C1 segment of cervical spinal cord (tissue), 14 donors: Measurements from ENCODE around the gene C3orf52.
A peak's percentile ranks its signal among the peaks of the same experiment; 100 is the strongest.

Source experiments
- DNase-seq, 14 donors: peaks; one replicate each; lab custom pipeline; 2025; lab: John Stamatoyannopoulos, UW

C3orf52 gene

DNA sequence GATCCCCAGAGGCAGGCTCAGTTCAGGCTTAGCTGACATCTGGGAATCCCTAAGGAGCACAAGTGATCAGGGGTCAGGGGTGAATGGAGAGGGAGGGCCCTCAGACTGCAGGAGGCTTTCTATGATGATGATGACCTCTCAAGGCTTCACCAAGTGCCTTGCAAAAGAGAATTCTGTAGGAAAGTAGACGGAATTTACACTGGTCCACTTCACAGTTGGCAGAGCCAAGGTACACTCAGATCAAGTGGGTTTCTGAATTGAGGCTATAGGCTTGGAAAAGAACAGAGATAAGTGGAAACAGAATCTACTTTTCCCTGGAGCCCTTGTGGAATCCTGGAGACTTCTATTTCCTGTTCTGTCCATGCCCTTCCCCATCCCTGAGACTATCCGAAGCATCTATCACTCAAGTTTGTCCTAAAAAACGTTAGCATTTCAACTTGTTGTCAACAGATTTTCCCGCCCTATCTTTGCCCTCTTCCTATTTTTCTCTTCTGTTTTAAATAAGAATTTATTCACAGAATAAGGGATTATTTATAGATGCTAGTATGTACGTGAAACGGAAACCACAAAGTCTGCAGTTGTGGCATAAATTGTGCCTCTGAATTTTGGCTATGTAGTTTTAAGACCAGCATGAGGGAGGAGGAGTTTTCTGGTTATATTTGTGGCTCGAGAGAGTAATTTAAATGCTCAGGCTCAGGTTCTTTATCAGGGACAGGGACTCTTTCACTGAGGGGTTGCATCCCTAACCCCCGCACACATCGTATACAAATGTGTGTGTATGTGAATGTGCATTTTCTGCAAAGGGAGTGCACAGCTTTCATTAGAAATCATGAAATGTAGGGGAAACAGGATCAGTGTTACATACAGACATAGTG lies 34.0 kb downstream of the C3orf52 start:
- no peak for DNase-seq

DNA sequence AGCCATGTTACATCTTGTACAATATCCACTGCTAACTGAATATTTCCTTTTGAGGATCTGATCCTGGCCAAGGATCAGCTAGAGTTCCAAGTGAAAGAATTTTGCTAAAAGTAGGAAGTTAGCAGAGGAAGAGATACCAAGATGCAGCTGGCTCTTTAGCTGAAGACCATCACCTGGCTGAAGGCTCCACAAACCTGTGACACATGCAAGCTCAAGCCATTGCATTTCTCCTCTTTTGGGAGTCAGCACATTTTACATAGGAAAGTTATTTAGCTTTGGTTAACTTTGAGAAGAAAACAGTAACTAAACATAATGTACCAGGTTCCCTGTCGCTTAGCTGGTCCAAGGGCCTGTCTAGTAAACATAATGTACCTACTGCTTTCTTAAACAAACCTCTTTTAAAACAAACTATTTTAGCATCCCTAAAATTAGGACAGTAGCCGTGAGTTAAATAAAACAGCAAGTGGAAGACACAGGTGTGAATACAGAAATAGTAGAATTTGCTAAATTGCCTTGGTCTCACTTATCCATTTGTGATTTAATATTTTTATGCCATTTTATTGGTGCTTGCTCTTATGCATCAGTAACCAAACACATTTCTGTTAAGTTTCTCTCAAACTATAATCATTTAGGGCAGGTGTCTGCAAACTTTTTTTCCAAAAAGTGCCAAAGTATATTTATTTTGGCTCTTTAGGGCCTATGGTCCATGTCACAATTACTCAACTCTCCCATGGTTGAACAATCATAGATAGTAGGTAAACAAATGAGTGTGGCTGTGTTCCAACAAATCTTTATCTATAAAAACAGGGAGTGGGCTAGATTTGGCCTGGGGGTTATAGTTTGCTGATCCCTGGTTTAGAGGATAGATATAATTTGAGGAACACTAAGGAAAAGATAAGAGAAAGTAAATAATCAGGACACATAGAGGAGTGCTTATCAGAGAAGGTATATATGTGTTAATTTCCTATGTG lies 35.7 kb downstream of the C3orf52 start:
- DNase-seq = no peak

DNA sequence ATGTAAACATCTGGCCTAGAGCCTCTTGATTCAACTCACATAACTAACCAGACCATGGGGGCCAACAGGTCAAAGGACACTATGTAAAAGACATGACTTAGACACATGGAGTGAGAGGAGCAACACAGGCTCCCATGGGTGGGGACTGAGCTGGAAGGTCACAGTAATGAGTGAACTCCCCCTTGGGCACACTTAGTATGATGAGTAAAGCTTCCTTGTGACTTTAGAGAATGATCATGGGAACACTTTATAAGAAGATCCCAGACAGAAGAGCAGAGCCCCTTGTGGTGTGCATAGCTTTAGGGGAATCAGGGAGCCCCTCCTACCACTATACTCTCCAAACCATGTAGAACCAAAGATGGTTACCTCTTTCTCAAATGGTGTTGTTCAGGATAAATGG lies 36.7 kb downstream of the C3orf52 start:
- DNase-seq = no peak

DNA sequence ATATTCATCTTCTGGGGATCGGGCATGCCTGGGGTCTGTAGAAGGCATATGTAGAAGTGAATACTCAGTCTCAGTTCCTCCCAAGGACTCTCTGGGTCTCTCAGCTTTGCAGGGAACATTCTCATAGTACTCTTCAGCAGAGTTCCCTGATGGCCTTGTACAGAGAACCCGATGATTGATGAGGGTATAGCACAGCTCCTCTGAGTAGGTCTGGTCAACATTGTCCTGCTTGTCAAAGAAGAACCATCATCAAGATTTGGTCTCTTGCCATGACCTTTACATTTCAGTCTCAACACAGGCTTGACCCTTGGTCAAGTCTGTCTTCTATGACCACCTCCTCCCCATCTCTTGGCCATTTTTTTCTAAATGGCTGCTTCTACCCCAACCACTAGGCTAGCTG lies 37.4 kb downstream of the C3orf52 start:
- no peak for DNase-seq

DNA sequence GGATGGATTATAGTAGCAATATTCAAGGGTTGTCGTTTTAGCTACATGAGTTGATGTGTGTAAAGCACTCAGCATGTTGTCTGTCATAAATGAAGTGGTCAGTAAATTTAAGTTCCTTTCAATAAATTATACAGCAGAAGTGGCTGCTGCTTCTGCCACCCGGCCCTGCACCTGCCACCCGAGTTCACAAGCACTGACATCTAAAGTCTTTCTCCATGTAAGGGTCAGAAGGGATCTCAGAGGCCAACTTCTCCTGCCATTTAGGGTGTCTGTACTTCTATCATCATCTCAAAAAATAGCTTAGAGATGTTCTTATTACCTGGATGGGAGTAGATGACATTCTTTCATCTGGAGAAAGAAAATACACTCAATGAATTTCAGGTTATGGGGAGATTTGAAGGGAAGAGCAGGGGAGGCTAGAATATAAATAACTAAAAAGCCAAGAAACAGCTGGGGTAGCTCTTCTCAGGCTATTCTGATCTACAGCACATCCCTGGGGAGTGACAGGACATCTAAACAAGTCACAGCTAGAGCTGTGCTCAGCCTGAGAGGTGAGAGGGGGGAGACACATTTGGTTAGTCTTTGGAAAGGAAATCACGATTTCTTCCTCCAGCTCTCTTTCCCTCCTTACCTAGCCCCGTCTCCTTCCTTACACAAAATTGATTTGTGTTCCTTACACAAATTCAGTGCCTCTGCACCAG lies 38.9 kb downstream of the C3orf52 start:
- DNase-seq = no peak

DNA sequence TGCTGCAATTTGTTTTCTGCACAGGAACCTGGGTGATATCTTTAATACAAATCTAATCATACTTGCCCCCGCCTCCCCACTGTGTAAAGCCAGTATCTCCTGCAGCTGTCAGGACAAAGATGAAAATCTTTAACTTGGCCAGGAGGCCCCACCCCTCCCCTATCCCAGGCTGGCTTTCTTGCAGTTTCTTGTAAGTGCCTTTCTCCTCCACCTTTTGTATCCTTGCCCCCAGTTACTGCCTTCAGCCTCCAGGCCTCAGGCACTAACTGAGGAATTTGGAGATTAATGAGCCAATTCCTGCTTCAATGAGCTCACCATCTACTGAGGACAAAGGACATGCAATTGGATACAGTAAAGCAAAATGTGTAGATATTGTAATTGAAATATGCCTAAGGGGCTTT lies 40.3 kb downstream of the C3orf52 start:
- DNase-seq = no peak

DNA sequence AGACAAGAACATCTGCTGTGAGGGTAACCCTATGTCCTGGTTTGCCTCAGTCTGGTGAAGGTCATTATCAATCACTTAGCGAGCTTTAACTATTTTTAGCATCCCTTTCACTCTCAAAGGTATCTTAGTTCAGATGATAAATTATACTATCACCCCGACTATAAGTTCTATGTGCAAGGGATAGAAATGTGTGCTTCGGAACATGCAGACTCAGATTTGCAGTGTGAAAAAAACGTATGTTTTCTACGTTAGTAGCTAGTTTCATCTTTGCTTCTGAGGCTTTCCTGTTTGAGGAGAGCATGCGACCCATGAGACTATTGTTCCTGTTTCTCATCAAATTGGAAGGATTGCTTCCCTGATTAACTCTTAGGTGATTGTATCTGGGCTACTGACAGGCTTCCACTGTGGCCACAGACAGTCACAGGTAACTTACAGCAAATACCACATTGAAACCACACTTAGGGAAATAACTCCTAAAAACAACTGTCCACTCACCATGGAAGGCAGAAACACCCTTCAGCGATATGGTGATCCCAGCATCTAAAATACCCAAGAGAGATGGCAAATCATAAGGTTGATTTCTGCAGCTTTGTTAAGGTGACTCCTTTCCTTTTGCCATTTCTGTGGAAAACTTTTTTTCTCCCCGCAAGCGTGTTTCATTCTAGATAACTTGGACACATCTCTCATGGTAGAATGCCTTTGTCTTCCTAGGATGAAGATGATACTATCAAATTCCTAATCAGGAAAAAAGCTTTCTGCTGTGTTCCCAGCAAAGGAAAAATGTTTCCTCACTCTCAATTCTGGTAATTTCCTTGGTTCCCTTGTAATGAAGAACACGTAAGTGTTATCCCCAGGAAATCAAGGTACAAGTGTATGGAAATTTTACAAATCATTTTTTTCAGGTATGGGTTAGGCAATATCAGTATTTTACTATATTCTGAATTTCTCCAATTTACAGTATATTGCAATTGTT lies 41.6 kb downstream of the C3orf52 start:
- DNase-seq = no peak

DNA sequence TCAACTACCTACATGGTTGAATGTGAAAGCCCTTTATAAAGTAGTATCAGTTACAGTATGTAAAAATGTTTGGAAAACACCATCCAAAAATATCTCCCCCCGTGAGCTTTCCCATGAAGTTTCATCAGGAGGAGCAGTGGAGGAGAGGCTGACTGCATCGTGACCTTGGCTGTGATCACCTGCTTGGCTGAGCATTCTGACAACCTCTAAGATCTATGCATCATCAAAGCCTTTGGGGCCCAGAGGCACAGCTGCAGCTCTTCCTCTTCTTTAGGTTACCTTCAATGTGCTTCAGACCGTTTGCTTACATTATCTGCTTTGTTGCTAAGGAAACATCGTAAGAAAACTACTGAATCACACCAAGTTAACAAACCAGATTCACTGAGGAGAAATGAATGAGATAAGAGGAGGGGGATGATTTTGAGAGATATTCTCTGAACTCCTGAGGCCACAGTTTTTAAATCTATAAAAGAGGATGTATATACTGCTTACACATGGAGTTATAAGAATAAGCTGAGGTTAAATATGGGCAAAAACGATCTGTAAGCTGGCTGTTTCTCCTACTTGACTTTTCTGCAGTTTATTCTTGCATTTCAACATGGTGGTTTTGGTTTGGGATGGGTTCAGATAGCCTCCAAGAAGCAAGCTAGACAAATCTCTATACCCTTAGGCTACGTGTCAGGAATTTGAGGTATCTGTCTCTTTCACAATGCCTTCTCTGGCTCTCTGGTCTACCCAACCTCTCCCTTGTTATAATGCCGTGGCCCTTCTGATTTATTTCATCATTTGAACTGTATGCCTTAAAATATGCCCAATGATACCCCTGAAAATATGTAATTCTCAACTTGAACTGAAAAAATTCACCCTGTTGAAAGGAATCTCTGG lies 42.9 kb downstream of the C3orf52 start:
- no peak for DNase-seq

DNA sequence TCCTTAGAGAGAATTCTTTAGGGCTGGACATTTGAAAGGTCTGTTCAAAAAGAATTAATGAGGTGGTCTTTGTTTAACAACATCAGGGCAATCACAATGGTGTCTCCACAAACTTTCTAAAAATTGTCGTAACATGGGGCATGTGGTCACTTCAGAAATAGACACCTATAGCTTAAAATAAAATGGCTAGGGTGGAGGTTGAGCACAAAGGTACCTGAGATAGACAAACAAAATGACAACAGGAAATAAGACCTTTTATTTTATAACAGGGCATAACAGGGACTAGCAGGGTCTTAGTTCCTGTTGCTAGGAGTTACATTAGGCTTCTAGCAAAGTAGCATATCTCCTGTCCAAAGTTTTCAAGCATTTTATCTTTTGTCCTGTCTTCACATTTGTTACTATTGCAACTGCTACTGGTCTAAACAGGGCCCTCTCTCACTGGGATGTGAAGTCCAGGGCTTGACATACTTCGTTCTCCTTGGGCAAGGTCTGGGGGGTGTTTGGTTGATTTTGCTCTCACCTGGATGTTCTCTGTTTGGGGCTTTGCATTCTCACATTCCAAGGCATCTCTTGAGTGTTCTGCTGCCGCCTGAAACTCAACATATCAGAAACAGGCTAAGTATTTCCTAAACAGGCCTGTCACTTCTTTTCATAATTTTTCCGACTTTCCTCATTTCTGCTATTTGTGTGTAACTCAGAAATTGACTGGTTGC lies 43.9 kb downstream of the C3orf52 start:
- DNase-seq = no peak

DNA sequence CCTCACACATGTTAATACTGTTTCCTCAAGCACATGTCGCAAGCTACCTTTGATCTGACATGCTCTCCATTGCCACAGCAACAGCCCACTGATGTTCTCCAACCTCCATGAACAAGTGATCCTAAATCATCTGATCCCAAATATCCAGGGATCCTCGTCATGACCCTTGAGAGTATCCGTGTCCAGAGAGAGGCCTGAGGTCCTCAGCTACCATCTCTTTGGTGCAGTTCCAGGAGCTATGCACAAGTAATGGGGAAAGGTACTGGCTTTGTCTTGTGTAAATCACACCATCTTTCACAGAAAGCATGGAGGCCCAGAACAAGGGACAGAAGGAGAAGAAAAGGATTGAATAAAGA lies 44.4 kb downstream of the C3orf52 start:
- DNase-seq = no peak

DNA sequence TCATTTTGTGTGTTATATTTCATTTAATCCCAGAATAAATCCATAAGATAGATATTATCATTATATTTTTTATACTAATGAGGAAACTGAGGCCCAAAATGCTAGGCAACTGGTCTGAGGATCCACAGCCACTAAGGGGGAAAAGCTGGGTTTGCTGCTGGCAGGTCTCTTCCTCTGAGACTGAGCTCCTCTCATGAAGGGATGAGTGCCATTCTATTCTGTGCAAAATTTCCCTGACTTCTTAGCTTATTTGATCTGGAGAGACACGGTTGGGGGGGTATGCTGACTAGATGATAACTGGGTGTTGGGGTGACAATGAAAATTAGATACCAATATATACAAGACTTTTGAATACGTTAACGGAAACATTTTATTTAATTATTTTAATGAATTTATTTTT lies 44.9 kb downstream of the C3orf52 start:
- DNase-seq = no peak

DNA sequence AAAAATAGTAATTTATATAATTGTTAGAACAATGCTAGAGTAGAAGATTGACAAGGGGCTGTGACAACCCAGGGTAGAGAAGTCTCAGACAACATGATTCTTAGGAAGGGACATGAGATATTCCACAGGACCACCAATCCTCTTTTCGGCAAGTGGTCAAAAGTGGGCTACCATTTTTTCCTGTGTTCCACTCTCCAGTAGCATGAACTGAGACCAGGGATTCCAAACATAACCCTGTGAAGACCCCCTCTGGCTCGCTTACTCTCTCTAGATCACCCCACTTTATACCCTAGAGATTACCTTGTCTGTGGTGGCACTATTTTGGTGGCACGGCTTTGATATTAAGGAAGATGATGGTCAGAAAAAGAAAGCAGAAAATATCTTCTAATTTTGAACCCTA lies 45.9 kb downstream of the C3orf52 start:
- DNase-seq = no peak

DNA sequence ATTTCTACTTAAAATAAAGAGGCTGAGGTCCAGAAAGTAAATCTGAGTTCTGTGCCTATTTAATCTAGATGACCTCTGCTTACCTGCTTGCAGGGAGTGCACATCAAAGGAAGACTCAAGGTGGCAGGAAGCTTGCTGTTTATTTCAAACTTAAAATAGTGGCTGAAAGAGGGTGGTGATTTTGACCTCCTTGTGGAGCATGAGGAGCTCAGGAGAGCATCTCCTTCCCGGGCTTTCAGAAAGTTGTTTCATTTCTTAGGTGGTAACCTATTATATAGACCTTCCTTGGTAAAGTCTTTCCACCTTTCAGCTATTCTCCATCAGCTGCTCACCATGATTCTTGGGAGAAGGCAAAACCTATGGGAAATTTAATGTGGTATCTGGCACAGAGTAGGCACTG lies 46.4 kb downstream of the C3orf52 start:
- no peak for DNase-seq

DNA sequence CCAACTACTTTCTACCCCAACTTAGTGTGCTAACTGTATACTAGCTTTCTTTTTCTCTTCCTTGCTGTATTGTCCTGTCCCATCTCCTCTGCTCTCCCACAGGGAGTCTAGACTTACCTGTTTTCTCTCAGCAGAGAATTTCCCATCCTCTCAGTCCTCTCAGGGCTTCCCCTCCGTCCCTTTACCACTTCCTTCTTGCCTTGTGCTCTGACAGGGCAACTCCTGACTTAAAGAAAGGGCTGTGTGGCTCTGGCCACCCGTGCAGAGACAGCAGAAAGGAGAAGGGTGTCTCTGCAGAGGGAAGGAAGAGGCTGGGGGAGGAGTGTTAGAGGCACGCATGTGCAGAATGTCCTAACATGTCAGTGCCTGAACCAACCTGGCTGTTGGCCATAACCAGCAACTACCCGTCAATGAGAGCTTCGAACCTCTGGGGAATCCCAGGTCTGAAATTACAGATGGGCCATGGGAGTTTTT lies 46.8 kb downstream of the C3orf52 start, which contains the start of gene GCSAM:
GCSAM (minus strand) TSS at position 274 of the 474 bp plus-strand sequence; CDS start at position 146, 128 bp downstream.
- peak in 9 of 14 donors; percentile 13 to 59 (median 34) for DNase-seq

DNA sequence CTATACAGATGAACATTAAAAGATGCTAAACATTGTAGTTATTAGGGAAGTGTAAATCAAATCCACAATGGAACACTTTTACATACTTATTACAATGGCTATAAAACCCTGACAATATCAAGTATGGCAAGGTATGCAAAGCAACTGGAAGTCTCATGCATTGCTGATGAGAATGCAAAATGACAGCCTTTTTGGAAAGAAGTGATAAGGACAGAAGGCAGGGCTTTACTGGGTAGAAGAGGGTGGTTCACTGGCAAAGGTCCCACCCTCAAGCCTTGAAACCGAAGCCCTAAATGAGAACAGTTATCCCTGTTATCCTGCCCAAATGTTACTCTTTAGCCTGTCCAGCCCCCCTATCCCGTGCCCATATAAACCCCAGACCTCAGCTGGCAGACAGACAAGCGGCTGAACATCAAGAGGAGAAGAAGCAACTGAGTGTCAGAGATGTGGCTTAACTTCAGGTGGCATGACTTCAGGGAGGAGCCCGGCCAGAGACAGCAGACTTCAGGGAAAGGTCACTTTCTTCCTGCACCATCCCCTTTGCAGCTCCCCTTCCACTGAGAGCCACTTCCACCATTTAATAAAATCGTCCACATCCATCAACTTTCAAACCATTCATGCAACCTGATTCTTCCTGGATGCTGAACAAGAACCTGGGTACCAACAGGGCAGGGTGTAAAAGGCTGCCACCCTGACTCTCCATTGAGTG lies 47.6 kb downstream of the C3orf52 start:
- DNase-seq = no peak

DNA sequence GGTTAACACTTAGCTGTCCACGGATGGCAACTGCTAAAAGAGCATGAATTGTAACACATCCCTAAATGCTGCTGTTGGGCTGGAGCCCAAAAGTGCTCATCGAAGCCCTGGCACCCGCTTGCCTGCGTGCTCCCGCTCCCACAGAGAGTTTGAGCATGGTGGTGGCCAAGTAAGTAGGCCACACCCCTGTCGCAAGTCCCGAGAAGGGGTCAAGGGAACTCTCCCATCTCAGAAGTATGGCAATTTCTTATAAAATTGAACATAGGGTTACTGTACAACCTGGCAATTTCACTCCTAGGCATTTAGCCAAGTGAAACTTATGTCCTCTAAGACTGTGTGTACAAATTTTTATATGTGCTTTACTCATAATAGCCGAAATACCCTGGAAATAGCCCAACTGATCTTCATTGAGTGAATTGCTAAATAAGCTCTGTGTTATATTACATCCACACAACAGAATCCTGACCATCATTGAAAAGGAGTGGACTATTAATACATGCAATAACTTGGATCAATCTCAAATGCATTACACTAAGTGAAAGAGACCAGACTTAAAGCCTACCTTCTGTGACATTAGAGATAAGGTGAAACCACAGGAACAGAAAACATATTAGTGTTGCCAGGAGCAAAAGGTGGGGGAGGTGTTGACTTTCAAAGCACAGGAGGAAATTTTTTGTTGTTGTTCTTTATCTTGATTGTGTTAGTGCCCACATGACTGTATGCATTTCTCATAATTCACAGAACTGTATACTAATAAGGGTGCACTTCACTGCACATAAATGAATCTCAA lies 48.3 kb downstream of the C3orf52 start:
- no peak for DNase-seq

DNA sequence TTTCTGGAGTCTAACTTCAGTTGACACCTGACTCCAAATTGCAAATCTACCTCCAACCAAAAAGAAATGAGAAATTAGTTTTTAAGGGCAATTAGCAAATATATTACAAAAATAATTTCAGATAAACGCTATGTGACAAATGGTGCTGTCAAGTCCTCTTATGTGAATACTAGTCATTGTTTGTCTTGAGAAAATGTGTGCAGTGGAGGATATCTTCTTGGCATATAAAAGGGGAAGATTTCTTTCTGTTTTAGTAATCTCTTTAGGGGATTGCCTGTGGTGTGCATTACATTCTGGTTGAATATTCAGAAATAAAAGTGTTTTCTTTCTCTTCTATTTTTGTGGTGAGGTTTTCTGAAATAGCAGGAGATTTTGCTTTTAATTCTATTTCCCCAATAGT lies 49.9 kb downstream of the C3orf52 start:
- no peak for DNase-seq
